Ishikawa (cell line): ENCODE data around the gene SMAP1.

ENCODE experiments used
- CEBPB ChIP-seq: IDR thresholded peaks from 2 replicates; pipeline ENCODE4 v1.6.1; 2012
- FOXM1 ChIP-seq: IDR thresholded peaks from 2 replicates; pipeline ENCODE4 v1.6.1; 2012; ENCODE audit warnings: low read depth, borderline replicate concordance
- RAD21 ChIP-seq: IDR thresholded peaks from 2 replicates; pipeline ENCODE4 v1.6.1; 2012; ENCODE audit warnings: low read depth
- REST ChIP-seq: IDR thresholded peaks from 2 replicates; pipeline ENCODE4 v1.6.1; 2012; ENCODE audit warnings: low read depth, mild to moderate bottlenecking
- TAF1 ChIP-seq: IDR thresholded peaks from 2 replicates; pipeline ENCODE4 v1.6.1; 2012; ENCODE audit warnings: low read depth, mild to moderate bottlenecking
- TEAD4 ChIP-seq: IDR thresholded peaks from 2 replicates; pipeline ENCODE4 v1.6.1; 2012
- TF ChIP-seq, protein P1 (sequence below): IDR thresholded peaks from 2 replicates; pipeline ENCODE4 v1.6.1; 2012

DNA sequence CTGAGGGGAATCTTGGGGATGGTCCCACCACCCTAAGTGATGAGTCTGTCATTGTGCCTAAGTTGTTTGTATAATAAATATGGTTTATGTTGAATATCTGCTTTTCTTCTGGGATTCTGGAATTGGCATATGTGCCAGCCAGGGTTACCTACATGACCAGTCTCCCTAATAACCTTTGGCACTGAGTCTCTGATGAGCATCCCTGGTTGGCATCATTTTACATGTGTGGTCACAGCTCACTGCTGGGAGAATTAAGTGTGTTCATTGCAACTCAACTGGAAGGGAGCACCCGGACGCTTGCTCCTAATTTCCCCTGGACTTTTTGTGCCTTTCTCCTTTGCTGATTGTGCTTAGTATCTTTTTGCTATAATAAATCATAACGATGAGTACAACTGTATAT is 8.1 kb downstream of the SMAP1 start:
- no peak for TF ChIP-seq REST
- no peak for TF ChIP-seq TAF1
- no peak for TF ChIP-seq FOXM1
- TF ChIP-seq, protein P1, sequence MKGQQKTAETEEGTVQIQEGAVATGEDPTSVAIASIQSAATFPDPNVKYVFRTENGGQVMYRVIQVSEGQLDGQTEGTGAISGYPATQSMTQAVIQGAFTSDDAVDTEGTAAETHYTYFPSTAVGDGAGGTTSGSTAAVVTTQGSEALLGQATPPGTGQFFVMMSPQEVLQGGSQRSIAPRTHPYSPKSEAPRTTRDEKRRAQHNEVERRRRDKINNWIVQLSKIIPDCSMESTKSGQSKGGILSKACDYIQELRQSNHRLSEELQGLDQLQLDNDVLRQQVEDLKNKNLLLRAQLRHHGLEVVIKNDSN, result no peak
- TF ChIP-seq CEBPB, result no peak
- no peak for TF ChIP-seq TEAD4
- no peak for TF ChIP-seq RAD21
